H1 (cell line): ENCODE data around the gene IDI2. TPM values are rescaled to one million over a fixed set of nuclear protein-coding genes. Genes with fewer than 3 reads are reported as not detected.

Experiments
- CTCF ChIA-PET: fragments of 300-600 bp; sonication (Branson Sonifier 250); formaldehyde crosslinking; loops from one replicate; lab custom pipeline; 2021; ENCODE audit not compliant: partially characterized antibody; lab: Charles Lee
- POLR2A ChIA-PET: fragments of 300-600 bp; sonication (Branson Sonifier 250); formaldehyde crosslinking; loops from one replicate; lab custom pipeline; 2021; ENCODE audit warnings: inconsistent platforms; ENCODE audit not compliant: partially characterized antibody; lab: Charles Lee
- DNase-seq, 2 experiments: peaks; one replicate each; pipeline versions ENCODE4 v3.0.0 to v3.0.0-alpha.2; 2010 to 2022; ENCODE audit warnings: low spot score in 2 of 2, low read depth in 1 of 2, mixed read lengths in 1 of 2
- FAIRE-seq: peaks from 2 replicates; lab custom pipeline; 2011; peaks lifted over from hg19 to GRCh38; lab: Jason Lieb, UNC
- H2AFZ ChIP-seq: 2 replicates; pipeline ENCODE4 v1.8.1; 2012; ENCODE audit warnings: low read length, inconsistent platforms
- H2AK5ac ChIP-seq: 2 replicates; pipeline ENCODE4 v1.6.1; 2013; ENCODE audit warnings: low read depth, low read length
- H2BK120ac ChIP-seq: replicated peaks from 2 replicates; pipeline ENCODE3; 2013; ENCODE audit warnings: low read depth, low read length, inconsistent platforms
- H2BK12ac ChIP-seq: 2 replicates; pipeline ENCODE4 v1.6.1; 2013; ENCODE audit warnings: low read depth, low read length
- H2BK15ac ChIP-seq: 2 replicates; pipeline ENCODE4 v1.6.1; 2013; ENCODE audit warnings: low read length
- H2BK20ac ChIP-seq: 2 replicates; pipeline ENCODE4 v1.6.1; 2013; ENCODE audit warnings: low read length
- H2BK5ac ChIP-seq: 2 replicates; pipeline ENCODE4 v1.6.1; 2013; ENCODE audit warnings: low read depth, low read length
- H3K14ac ChIP-seq: 2 replicates; pipeline ENCODE4 v1.6.1; 2013; ENCODE audit warnings: inconsistent platforms; ENCODE audit not compliant: insufficient read length
- H3K18ac ChIP-seq: 2 replicates; pipeline ENCODE4 v1.6.1; 2013; ENCODE audit warnings: low read length; ENCODE audit errors: extremely low read depth
- H3K23ac ChIP-seq: 2 replicates; pipeline ENCODE4 v1.6.1; 2013; ENCODE audit warnings: inconsistent platforms; ENCODE audit not compliant: insufficient read length
- H3K23me2 ChIP-seq: 2 replicates; pipeline ENCODE4 v1.6.1; 2013; ENCODE audit warnings: low read depth, low read length
- H3K27ac ChIP-seq: 2 replicates; pipeline ENCODE4 v1.6.1; 2011; ENCODE audit warnings: low read depth, low read length, inconsistent platforms
- H3K27me3 ChIP-seq, 4 experiments: replicated peaks in 1 of 4; 1 replicate in 1 of 4; 2 replicates in 3 of 4; pipeline versions ENCODE4 v1.6.1 to v1.8.1; 2011 to 2013; ENCODE audit warnings: low read length in 3 of 4, mild to moderate bottlenecking in 3 of 4, inconsistent platforms in 2 of 4, mixed read lengths in 2 of 4, moderate library complexity in 1 of 4; ENCODE audit not compliant: control insufficient read depth in 3 of 4, insufficient read depth in 3 of 4; ENCODE audit errors: extremely low read depth in 1 of 4
- H3K36me3 ChIP-seq, 4 experiments: 2 replicates each; pipeline versions ENCODE4 v1.6.1 to v1.8.1; 2011 to 2013; ENCODE audit warnings: mild to moderate bottlenecking in 4 of 4, low read length in 3 of 4, moderate library complexity in 2 of 4, control low read depth in 1 of 4, inconsistent platforms in 1 of 4; ENCODE audit not compliant: insufficient read depth in 4 of 4, control insufficient read depth in 2 of 4
- H3K4ac ChIP-seq: replicated peaks from 2 replicates; pipeline ENCODE3; 2013; ENCODE audit warnings: low read length, low read depth, mixed read lengths, inconsistent platforms; ENCODE audit not compliant: insufficient read length
- H3K4me1 ChIP-seq, 4 experiments: replicated peaks in 1 of 4; 1 replicate in 1 of 4; 2 replicates in 3 of 4; pipeline versions ENCODE4 v1.6.1 to v1.8.1; 2011 to 2013; ENCODE audit warnings: low read length in 3 of 4, inconsistent platforms in 2 of 4, mixed read lengths in 1 of 4; ENCODE audit not compliant: insufficient read depth in 4 of 4, control insufficient read depth in 3 of 4
- H3K4me2 ChIP-seq, 2 experiments: 2 replicates each; pipeline versions ENCODE4 v1.6.1 to v1.8.1; 2011 to 2013; ENCODE audit warnings: low read depth in 2 of 2, low read length in 2 of 2, control low read depth in 1 of 2, inconsistent platforms in 1 of 2, mild to moderate bottlenecking in 1 of 2; ENCODE audit not compliant: insufficient read depth in 1 of 2
- H3K4me3 ChIP-seq, 4 experiments: fragments of 200-600, 300-600 bp in 1 of 4; sonication (generic), shearing (Covaris generic), sonication (Bioruptor Twin) in 1 of 4; 2 replicates each; pipeline versions ENCODE4 v1.5.1 to v1.8.1; 2011 to 2016; ENCODE audit warnings: low read length in 4 of 4, low read depth in 3 of 4, control low read depth in 2 of 4, inconsistent platforms in 2 of 4, mild to moderate bottlenecking in 2 of 4, mixed read lengths in 1 of 4, moderate library complexity in 1 of 4; ENCODE audit not compliant: insufficient read depth in 2 of 4; ENCODE audit errors: extremely low read depth in 1 of 4
- H3K56ac ChIP-seq: replicated peaks from 2 replicates; pipeline ENCODE3; 2013; ENCODE audit warnings: low read depth, mild to moderate bottlenecking, mixed read lengths, low read length, inconsistent platforms; ENCODE audit not compliant: insufficient read length
- H3K79me1 ChIP-seq: 2 replicates; pipeline ENCODE4 v1.6.1; 2013; ENCODE audit warnings: low read depth, low read length, control low read depth
- H3K79me2 ChIP-seq, 2 experiments: 2 replicates each; pipeline versions ENCODE4 v1.6.1 to v1.8.1; 2012 to 2013; ENCODE audit warnings: low read length in 2 of 2, mild to moderate bottlenecking in 2 of 2, inconsistent platforms in 1 of 2; ENCODE audit not compliant: insufficient read depth in 2 of 2, control insufficient read depth in 1 of 2
- H3K9ac ChIP-seq, 4 experiments: replicated peaks in 1 of 4; 1 replicate in 1 of 4; 2 replicates in 3 of 4; pipeline versions ENCODE4 v1.6.1 to v1.8.1; 2011 to 2013; ENCODE audit warnings: low read depth in 3 of 4, low read length in 3 of 4, control low read depth in 2 of 4, mild to moderate bottlenecking in 2 of 4, moderate library complexity in 2 of 4, inconsistent platforms in 1 of 4; ENCODE audit errors: extremely low read depth in 1 of 4
- H3K9me3 ChIP-seq, 2 experiments: 2 replicates each; pipeline versions ENCODE4 v1.6.1 to v1.8.1; 2012 to 2013; ENCODE audit warnings: mild to moderate bottlenecking in 2 of 2, moderate library complexity in 2 of 2, control low read depth in 1 of 2, inconsistent platforms in 1 of 2, low read depth in 1 of 2, low read length in 1 of 2, mixed read lengths in 1 of 2; ENCODE audit not compliant: insufficient read depth in 2 of 2
- H4K20me1 ChIP-seq, 2 experiments: replicated peaks in 1 of 2; 2 replicates each; pipeline versions ENCODE3 to v1.8.1; 2011 to 2013; ENCODE audit warnings: inconsistent platforms in 2 of 2, low read length in 2 of 2, mild to moderate bottlenecking in 1 of 2; ENCODE audit not compliant: insufficient read depth in 2 of 2, control insufficient read depth in 1 of 2
- H4K5ac ChIP-seq: 2 replicates; pipeline ENCODE4 v1.6.1; 2013; ENCODE audit warnings: low read length, low read depth, mixed read lengths, inconsistent platforms; ENCODE audit not compliant: insufficient read length
- H4K8ac ChIP-seq: 2 replicates; pipeline ENCODE4 v1.8.0; 2013; ENCODE audit warnings: mild to moderate bottlenecking, moderate library complexity, low read length, inconsistent platforms; ENCODE audit not compliant: insufficient read depth; ENCODE audit errors: extremely low read depth
- H4K91ac ChIP-seq: replicated peaks from 2 replicates; pipeline ENCODE3; 2013; ENCODE audit warnings: low read length, mixed read lengths, inconsistent platforms; ENCODE audit not compliant: insufficient read length
- ASH2L ChIP-seq: fragments of 200-600, 300-600 bp; sonication (generic); IDR thresholded peaks from one replicate; pipeline ENCODE4 v1.7.1; 2017; ENCODE audit warnings: low read length
- CHD2 ChIP-seq: IDR thresholded peaks from 2 replicates; pipeline ENCODE4 v1.6.1; 2012; ENCODE audit warnings: low read length, improper control_type of control experiment
- CTCF ChIP-seq, 3 experiments: IDR thresholded peaks; 1 replicate in 2 of 3; 2 replicates in 1 of 3; pipeline versions ENCODE4 v1.5.1 to v1.6.1; 2011; ENCODE audit warnings: low read length in 3 of 3, mild to moderate bottlenecking in 3 of 3, inconsistent platforms in 2 of 3, low read depth in 1 of 3, moderate library complexity in 1 of 3; ENCODE audit not compliant: insufficient read depth in 1 of 3; ENCODE audit errors: control extremely low read depth in 1 of 3
- E2F6 ChIP-seq: IDR thresholded peaks from 2 replicates; pipeline ENCODE4 v1.6.1; 2012; ENCODE audit warnings: inconsistent platforms
- GABPA ChIP-seq: IDR thresholded peaks from 2 replicates; pipeline ENCODE4 v1.6.1; 2011; ENCODE audit warnings: mild to moderate bottlenecking, low read length, moderate library complexity, borderline replicate concordance; ENCODE audit not compliant: insufficient read depth
- JUN ChIP-seq: IDR thresholded peaks from 2 replicates; pipeline ENCODE4 v1.6.1; 2011; ENCODE audit warnings: low read depth, mild to moderate bottlenecking, improper control_type of control experiment, low read length
- POLR2AphosphoS5 ChIP-seq: IDR thresholded peaks from 2 replicates; pipeline ENCODE4 v1.6.1; 2011; ENCODE audit warnings: low read depth, low read length
- POU5F1 ChIP-seq: IDR thresholded peaks from 2 replicates; pipeline ENCODE4 v1.6.1; 2011; ENCODE audit warnings: low read depth, mild to moderate bottlenecking, low read length, moderate library complexity
- RAD21 ChIP-seq, 2 experiments: IDR thresholded peaks in 1 of 2; conservative IDR thresholded peaks in 1 of 2; 2 replicates each; pipeline ENCODE4 v1.6.1; 2011; ENCODE audit warnings: low read depth in 2 of 2, low read length in 2 of 2, improper control_type of control experiment in 1 of 2, inconsistent platforms in 1 of 2, mild to moderate bottlenecking in 1 of 2, moderate library complexity in 1 of 2
- SUZ12 ChIP-seq: fragments of 200-600 bp; sonication (generic); IDR thresholded peaks from 2 replicates; pipeline ENCODE4 v1.6.1; 2012; ENCODE audit warnings: mild to moderate bottlenecking, inconsistent platforms, low read length, moderate library complexity, mixed read lengths
- WGBS, 2 experiments: shearing (Covaris generic) in 1 of 2; methylation state at CpG; one replicate each; pipeline versions ENCODE4 v1.1.6 to v1.1.7; 2013 to 2015; ENCODE audit warnings: low lambda C conversion rate in 2 of 2, mixed read lengths in 2 of 2, inconsistent platforms in 1 of 2, low coverage in 1 of 2, missing lambda C conversion rate in 1 of 2; ENCODE audit not compliant: insufficient replicate concordance in 2 of 2, insufficient coverage in 1 of 2, insufficient read length in 1 of 2; ENCODE audit errors: extremely low coverage in 1 of 2, missing lambda C conversion rate in 1 of 2; 5-methylcytosine and 5-hydroxymethylcytosine counted together
- polyA plus RNA-seq, 7 experiments: library from polyadenylated mRNA; depleted of rRNA in 3 of 7; stranded (reverse) in 5 of 7; unstranded in 2 of 7; fragments of >200 nt in 5 of 7; fragments of 200-250 nt in 2 of 7; gene quantifications; 1 replicate in 5 of 7; 2 replicates in 1 of 7; 4 replicates in 1 of 7; pipeline versions ENCODE4 v1.2.1 to v1.2.3, GENCODE V29; 2011 to 2013; ENCODE audit warnings: missing spikeins in 2 of 7, mixed read lengths in 2 of 7
- total RNA-seq: library from RNA; stranded (reverse); fragmentation: NEBNext Ultra II Directional; extraction: Animal tissue kit (Norgen Biotek cat#: 25700); gene quantifications from 2 replicates; pipeline ENCODE4 v1.2.1, GENCODE V29; 2021

Gene IDI2
- total and polyA plus RNA-seq, 2 of the 8 experiments (the other 6 are each of a cell fraction or from before 2014, with no cell fraction given), result not detected

- no peaks in the 10 kb centered on the region; the same call in 1 of the 2 replicates for H3K79me1 ChIP-seq
- no peak for TF ChIP-seq GABPA
- no peak for TF ChIP-seq RAD21 (IDR thresholded peaks at IDR 0.05 in 1 of 2, conservative IDR thresholded peaks at IDR 0.05 in 1 of 2; ENCODE audit: low read depth in 2 of 2, low read length in 2 of 2)
- no peak for TF ChIP-seq CHD2
- TF ChIP-seq JUN, result no peak
- TF ChIP-seq E2F6, result no peak
- TF ChIP-seq ASH2L, result no peak
- no peak for TF ChIP-seq POU5F1
- no peak for TF ChIP-seq POLR2AphosphoS5
- no peak for TF ChIP-seq SUZ12
- TF ChIP-seq CTCF (IDR thresholded peaks at IDR 0.05; ENCODE audit: control extremely low read depth in 1 of 3, insufficient read depth in 1 of 3, low read depth in 1 of 3, low read length in 3 of 3), result no peak
Measured at GRCh38 chr10:1033601-1034000, 7.9 kb upstream of the IDI2 start.

More at GRCh38 chr10:1033601-1034000, 7.9 kb upstream of the IDI2 start:
- H3K36me3 ChIP-seq, result peaks cover 0 to 2% (median 0%) of the 10 kb centered on the region in 4 experiments; a peak in 1 of 8 replicates
- no peaks in the 10 kb centered on the region; a peak in 1 of 7 replicates for H3K4me1 ChIP-seq
- H3K79me2 ChIP-seq, result no peaks in the 10 kb centered on the region
- H3K4me2 ChIP-seq, result no peak overlapping the region
- 86% methylated on average over 1 of the region's 1 CpG; no CpG with 5 or more reads in 1 of the 2 experiments for WGBS, 2 experiments
- no peak overlapping the region for H3K18ac ChIP-seq
- H2BK5ac ChIP-seq, result no peak overlapping the region
- peaks cover 0 to 4% of the 10 kb centered on the region in 2 experiments for H4K20me1 ChIP-seq
- no peak for DNase-seq
- no peak overlapping the region for H2BK12ac ChIP-seq
- no peak overlapping the region for H2BK20ac ChIP-seq
- no peak overlapping the region for H3K4ac ChIP-seq
- ChIA-PET CTCF (interaction anchor here (0.7 to 0.8 kb wide), 2 partner anchors 57 to 335 kb away, joined by 3 read pairs; no protein-coding TSS in a partner anchor), POLR2A (interaction anchor here (1.2 to 1.6 kb wide), 2 partner anchors 14 to 15 kb away, joined by 3 to 5 read pairs; partner anchors contain the start of gene IDI1)
- H3K9me3 ChIP-seq, result no peaks in the 10 kb centered on the region
- no peak overlapping the region for H3K14ac ChIP-seq
- no peak overlapping the region for H3K23ac ChIP-seq
- H4K5ac ChIP-seq, result no peak overlapping the region
- FAIRE-seq, result no peak
- H3K23me2 ChIP-seq, result no peaks in the 10 kb centered on the region
- no peaks in the 10 kb centered on the region for H3K27me3 ChIP-seq
- H2BK120ac ChIP-seq, result no peak overlapping the region
- H3K56ac ChIP-seq, result no peak overlapping the region
- H3K9ac ChIP-seq, result no peak overlapping the region
- H2AFZ ChIP-seq, result no peak overlapping the region
- H4K8ac ChIP-seq, result no peak overlapping the region
- H2AK5ac ChIP-seq, result no peak overlapping the region
- H2BK15ac ChIP-seq, result no peak overlapping the region
- H4K91ac ChIP-seq, result no peak overlapping the region
- H3K27ac ChIP-seq, result no peak overlapping the region
- H3K4me3 ChIP-seq, result no peak overlapping the region
